ENCODE measurements around the gene THRSP. TPM values are rescaled to one million over a fixed set of nuclear protein-coding genes. Genes with fewer than 3 reads are reported as not detected.
"Not testable (repeated sequence)": the region's sequence is repeated elsewhere in the genome, so short reads cannot be mapped to it uniquely, and the experiment has no call there.

Gene THRSP
- total RNA-seq (under 0.01 TPM in 1 of 2 replicates, not detected in the other), polyA plus RNA-seq (0.19 TPM in 1 of 2 replicates, not detected in the other), polyA minus RNA-seq (ENCODE audit: low replicate concordance) (not detected in 2 replicates)
- 0.10 TPM in 1 of 2 replicates, not detected in the other for polyA plus RNA-seq (2012)

- Histone ChIP-seq H3K9ac (ENCODE audit: insufficient read depth, low read length) (no peak within 1 kb of the TSS), H3K4me2 (ENCODE audit: extremely low read depth, insufficient read depth, low read length) (no peak within 1 kb of the TSS), H3K4me3 (replicated peaks in 1 of 4; ENCODE audit: control extremely low read depth in 1 of 4, insufficient read depth in 1 of 4, low read depth in 3 of 4, low read length in 4 of 4) (no peak within 1 kb of the TSS), H4K20me1 (ENCODE audit: control insufficient read depth, extremely low read depth, insufficient read depth, low read length) (no peaks in the 10 kb centered on the region), H2AFZ (ENCODE audit: low read length) (no peak within 1 kb of the TSS), H3K27me3 (ENCODE audit: control insufficient read depth, insufficient read depth, low read length) (no peaks in the 10 kb centered on the region), H3K79me2 (ENCODE audit: control insufficient read depth, insufficient read depth, low read length) (no peaks in the 10 kb centered on the region), H3K36me3 (ENCODE audit: control insufficient read depth, insufficient read depth, low read length) (peaks cover 2% of the 10 kb centered on the region), H3K9me3 (ENCODE audit: control insufficient read depth, insufficient read depth, low read depth, low read length) (no peaks in the 10 kb centered on the region), H3K27ac (ENCODE audit: insufficient read depth, low read length) (no peak within 1 kb of the TSS), H3K4me1 (ENCODE audit: control insufficient read depth, extremely low read depth, insufficient read depth, low read length) (no peaks in the 10 kb centered on the region)
- DNase-seq (ENCODE audit: low read depth in 2 of 2): no peak
- no peak for TF ChIP-seq EZH2 (IDR thresholded peaks at IDR 0.05; ENCODE audit: low read length, missing control alignments)
- TF ChIP-seq CTCF (conservative IDR thresholded peaks at IDR 0.05 in 1 of 2, IDR thresholded peaks at IDR 0.05 in 1 of 2; ENCODE audit: low read depth in 1 of 2, low read length in 2 of 2): no peak
Measured at GRCh38 chr11:78063440-78064181, at the start of gene THRSP. THRSP (plus strand) TSS chr11:78063861; CDS start chr11:78063882, 21 bp downstream.

GRCh38 chr11:78014937-78015520, 48.6 kb upstream of the THRSP start:
- DNase-seq (ENCODE audit: low read depth in 2 of 2); H2AFZ ChIP-seq (ENCODE audit: low read length); H3K79me2 ChIP-seq (ENCODE audit: control insufficient read depth, insufficient read depth, low read length); H3K27me3 ChIP-seq (ENCODE audit: control insufficient read depth, insufficient read depth, low read length); H3K4me1 ChIP-seq (ENCODE audit: control insufficient read depth, extremely low read depth, insufficient read depth, low read length); H3K9me3 ChIP-seq (ENCODE audit: control insufficient read depth, insufficient read depth, low read depth, low read length); H3K4me2 ChIP-seq (ENCODE audit: extremely low read depth, insufficient read depth, low read length); H3K27ac ChIP-seq (ENCODE audit: insufficient read depth, low read length); H3K9ac ChIP-seq (ENCODE audit: insufficient read depth, low read length); H3K4me3 ChIP-seq (replicated peaks in 1 of 4; ENCODE audit: control extremely low read depth in 1 of 4, insufficient read depth in 1 of 4, low read depth in 3 of 4, low read length in 4 of 4); H3K36me3 ChIP-seq (ENCODE audit: control insufficient read depth, insufficient read depth, low read length); H4K20me1 ChIP-seq (ENCODE audit: control insufficient read depth, extremely low read depth, insufficient read depth, low read length): not testable (repeated sequence)

- Histone ChIP-seq H3K79me2 (ENCODE audit: control insufficient read depth, insufficient read depth, low read length) (no peaks in the 10 kb centered on the region), H4K20me1 (ENCODE audit: control insufficient read depth, extremely low read depth, insufficient read depth, low read length) (no peaks in the 10 kb centered on the region), H3K4me2 (ENCODE audit: extremely low read depth, insufficient read depth, low read length) (no peak overlapping the region), H3K27ac (ENCODE audit: insufficient read depth, low read length) (no peak overlapping the region), H3K4me1 (ENCODE audit: control insufficient read depth, extremely low read depth, insufficient read depth, low read length) (no peaks in the 10 kb centered on the region), H3K27me3 (ENCODE audit: control insufficient read depth, insufficient read depth, low read length) (no peaks in the 10 kb centered on the region), H2AFZ (ENCODE audit: low read length) (no peak overlapping the region), H3K9me3 (ENCODE audit: control insufficient read depth, insufficient read depth, low read depth, low read length) (no peaks in the 10 kb centered on the region), H3K36me3 (ENCODE audit: control insufficient read depth, insufficient read depth, low read length) (no peaks in the 10 kb centered on the region), H3K4me3 (replicated peaks in 1 of 4; ENCODE audit: control extremely low read depth in 1 of 4, insufficient read depth in 1 of 4, low read depth in 3 of 4, low read length in 4 of 4) (no peak overlapping the region), H3K9ac (ENCODE audit: insufficient read depth, low read length) (no peak overlapping the region)
- DNase-seq (ENCODE audit: low read depth in 2 of 2): no peak
- no peak for TF ChIP-seq EZH2 (IDR thresholded peaks at IDR 0.05; ENCODE audit: low read length, missing control alignments)
- TF ChIP-seq CTCF (conservative IDR thresholded peaks at IDR 0.05 in 1 of 2, IDR thresholded peaks at IDR 0.05 in 1 of 2; ENCODE audit: low read depth in 1 of 2, low read length in 2 of 2): no peak
Measured at GRCh38 chr11:78015878-78016277, 47.8 kb upstream of the THRSP start.

All from fibroblast of lung (primary cell).